Cortex of kidney (tissue), 1 donor: ENCODE results near the gene FHOD1.

Experiments used
- DNase-seq: peaks from one replicate; lab custom pipeline; 2025; lab: John Stamatoyannopoulos, UW

The FHOD1 gene

GRCh38 chr16:67249178-67250044 is 2.1 kb upstream of the FHOD1 start:
- no peak for DNase-seq

- no peak for DNase-seq
Measured at GRCh38 chr16:67248401-67249177, 1.3 kb upstream of the FHOD1 start, which contains the start of gene SLC9A5. Gene SLC9A5 (plus strand): TSS chr16:67248979. CDS start chr16:67249015, 36 bp downstream.

GRCh38 chr16:67248073-67248400 is 756 bp upstream of the FHOD1 start:
- no peak for DNase-seq

GRCh38 chr16:67246756-67247191 is 507 bp downstream of the FHOD1 start:
- DNase-seq = no peak

- DNase-seq = no peak
Measured at GRCh38 chr16:67246081-67246755, 1.1 kb downstream of the FHOD1 start.

- no peak for DNase-seq
Measured at GRCh38 chr16:67245674-67246080, 1.6 kb downstream of the FHOD1 start.

- DNase-seq = no peak
Measured at GRCh38 chr16:67245186-67245585, 2.1 kb downstream of the FHOD1 start.

- DNase-seq = no peak
Measured at GRCh38 chr16:67244387-67245185, 2.7 kb downstream of the FHOD1 start.

GRCh38 chr16:67243481-67243880 is 3.8 kb downstream of the FHOD1 start:
- DNase-seq = no peak

- no peak for DNase-seq
Measured at GRCh38 chr16:67242138-67242730, 5.0 kb downstream of the FHOD1 start.

- DNase-seq = no peak
Measured at GRCh38 chr16:67241008-67241900, 6.0 kb downstream of the FHOD1 start.

GRCh38 chr16:67240506-67240905 is 6.8 kb downstream of the FHOD1 start:
- no peak for DNase-seq

GRCh38 chr16:67238806-67239470 is 8.3 kb downstream of the FHOD1 start:
- DNase-seq = no peak

- no peak for DNase-seq
Measured at GRCh38 chr16:67238278-67238575, 9.1 kb downstream of the FHOD1 start.

GRCh38 chr16:67237396-67238277 is 9.6 kb downstream of the FHOD1 start:
- no peak for DNase-seq

GRCh38 chr16:67236563-67237395 is 10.5 kb downstream of the FHOD1 start:
- no peak for DNase-seq

GRCh38 chr16:67235816-67236562 is 11.3 kb downstream of the FHOD1 start:
- no peak for DNase-seq
